GM23338 (cell line): ENCODE measurements around the gene ATP8B4. TPM values are rescaled to one million over a fixed set of nuclear protein-coding genes. Genes with fewer than 3 reads are reported as not detected.

ENCODE experiments used
- ATAC-seq: fragments of 200-7000 bp; cut with Tn5 transposase; 3 replicates; pipeline ENCODE4 v1.9.1; 2020
- DNase-seq: peaks from one replicate; pipeline ENCODE4 v3.0.0-alpha.2; 2015; ENCODE audit warnings: low spot score
- H2AFZ ChIP-seq: fragments of 200-600 bp; sonication (generic); 2 replicates; pipeline ENCODE4 v1.8.0; 2016; ENCODE audit warnings: antibody characterized with exemption, mild to moderate bottlenecking, moderate library complexity
- H3F3A ChIP-seq: fragments of 200-600 bp; sonication (generic); replicated peaks from 2 replicates; pipeline ENCODE4 v1.8.0; 2017; ENCODE audit warnings: antibody characterized with exemption, mixed run types, low read depth
- H3K27ac ChIP-seq: fragments of 200-600 bp; sonication (generic); 2 replicates; pipeline ENCODE4 v1.6.1; 2016; ENCODE audit warnings: low read depth
- H3K27me3 ChIP-seq: fragments of 200-600 bp; sonication (generic); 2 replicates; pipeline ENCODE4 v1.8.0; 2016; ENCODE audit warnings: mild to moderate bottlenecking, mixed run types, moderate library complexity; ENCODE audit not compliant: insufficient read depth
- H3K36me3 ChIP-seq: fragments of 200-600 bp; sonication (generic); 2 replicates; pipeline ENCODE4 v1.8.0; 2016; ENCODE audit warnings: mild to moderate bottlenecking; ENCODE audit not compliant: insufficient read depth
- H3K4me1 ChIP-seq: fragments of 200-600 bp; sonication (generic); 2 replicates; pipeline ENCODE4 v1.8.0; 2016; ENCODE audit warnings: mild to moderate bottlenecking, moderate library complexity; ENCODE audit not compliant: insufficient read depth
- H3K4me2 ChIP-seq: fragments of 200-600 bp; sonication (generic); 2 replicates; pipeline ENCODE4 v1.7.1; 2017; ENCODE audit warnings: mixed run types
- H3K4me3 ChIP-seq: fragments of 200-600 bp; sonication (generic); 2 replicates; pipeline ENCODE4 v1.6.1; 2016; ENCODE audit warnings: mixed run types
- H3K79me2 ChIP-seq: fragments of 200-600 bp; sonication (generic); replicated peaks from 2 replicates; pipeline ENCODE4 v1.8.0; 2017; ENCODE audit warnings: mild to moderate bottlenecking; ENCODE audit not compliant: insufficient read depth
- H3K9me2 ChIP-seq: fragments of 200-600 bp; sonication (generic); 2 replicates; pipeline ENCODE4 v1.8.0; 2017; ENCODE audit not compliant: insufficient read depth
- H4K20me1 ChIP-seq: fragments of 200-600 bp; sonication (generic); replicated peaks from 2 replicates; pipeline ENCODE4 v1.8.0; 2017; ENCODE audit warnings: mild to moderate bottlenecking; ENCODE audit not compliant: insufficient read depth
- H3K27ac Mint-ChIP-seq: 2 replicates; pipeline ENCODE4 v1.8.0; 2020; ENCODE audit warnings: inconsistent platforms, mild to moderate bottlenecking, moderate library complexity, mixed read lengths
- H3K27me3 Mint-ChIP-seq: 3 replicates; pipeline ENCODE4 v1.8.0; 2022; ENCODE audit warnings: low read depth, mild to moderate bottlenecking, moderate library complexity, mixed read lengths, inconsistent platforms; ENCODE audit not compliant: insufficient read depth, poor library complexity
- H3K36me3 Mint-ChIP-seq: 3 replicates; pipeline ENCODE4 v1.8.0; 2021; ENCODE audit warnings: low read depth, mild to moderate bottlenecking, inconsistent platforms, moderate library complexity, mixed read lengths
- H3K4me1 Mint-ChIP-seq: 3 replicates; pipeline ENCODE4 v1.8.0; 2020; ENCODE audit warnings: mild to moderate bottlenecking, inconsistent platforms, mixed read lengths
- H3K4me3 Mint-ChIP-seq: 3 replicates; pipeline ENCODE4 v1.8.0; 2021; ENCODE audit warnings: moderate library complexity, mild to moderate bottlenecking, inconsistent platforms, mixed read lengths
- H3K9me3 Mint-ChIP-seq: 3 replicates; pipeline ENCODE4 v1.8.0; 2020; ENCODE audit warnings: moderate library complexity, mild to moderate bottlenecking, inconsistent platforms, mixed read lengths
- EZH2 ChIP-seq: fragments of 200-600 bp; sonication (generic); IDR thresholded peaks from one replicate; pipeline ENCODE4 v1.8.0; 2017; ENCODE audit warnings: antibody characterized with exemption, mild to moderate bottlenecking, low read depth; ENCODE audit not compliant: unreplicated experiment
- JUNB ChIP-seq: IDR thresholded peaks from one replicate; pipeline ENCODE4 v1.6.1; 2016; ENCODE audit warnings: antibody characterized with exemption; ENCODE audit not compliant: unreplicated experiment
- NANOG ChIP-seq: IDR thresholded peaks from 2 replicates; pipeline ENCODE4 v1.6.1; 2016; ENCODE audit warnings: antibody characterized with exemption, borderline replicate concordance
- REST ChIP-seq: IDR thresholded peaks from one replicate; pipeline ENCODE4 v1.6.1; 2018; ENCODE audit warnings: antibody characterized with exemption; ENCODE audit not compliant: unreplicated experiment
- STAT1 ChIP-seq: IDR thresholded peaks from one replicate; pipeline ENCODE4 v1.6.1; 2016; ENCODE audit warnings: antibody characterized with exemption; ENCODE audit not compliant: unreplicated experiment
- ZNF462 ChIP-seq: fragments of 250-450 bp; sonication (Bioruptor Pico); IDR thresholded peaks from 2 replicates; pipeline ENCODE4 v1.5.0; 2020; ENCODE audit warnings: mild to moderate bottlenecking, moderate library complexity
- polyA plus RNA-seq: library from polyadenylated mRNA; unstranded; fragments of >200 nt; fragmentation: Nextera tagmentation; extraction: Ambion mirVana; gene quantifications from 2 replicates; pipeline ENCODE4 v1.2.1, GENCODE V29; 2016
- total RNA-seq: library from RNA; depleted of rRNA; stranded (reverse); fragments of >200 nt; shearing (Covaris generic); gene quantifications from 2 replicates; pipeline ENCODE4 v1.2.3, GENCODE V29; 2014

The ATP8B4 gene
- total and polyA plus RNA-seq, 2 experiments from 2014 or later: 0.24 TPM; not detected in 1

- TF ChIP-seq ZNF462 (CRISPR knock-in tag): no peak
- no peak for TF ChIP-seq STAT1
- TF ChIP-seq REST: no peak
These were observed 88.6 kb downstream of the ATP8B4 start (continued) for GRCh38 chr15:50030456-50030855.

- Mint-ChIP-seq H3K27me3 (peaks cover 2% of the 10 kb centered on the region), H3K36me3 (no peaks in the 10 kb centered on the region), H3K4me1 (no peaks in the 10 kb centered on the region), H3K9me3 (no peaks in the 10 kb centered on the region; the same call in 2 of the 3 replicates), H3K27ac (no peak overlapping the region), H3K4me3 (no peak overlapping the region)
- no peak overlapping the region; the same call in 1 of the 2 replicates for H2AFZ ChIP-seq
- H3K4me2 ChIP-seq: no peak overlapping the region
- H3K27me3 ChIP-seq: no peaks in the 10 kb centered on the region
- no peak overlapping the region for H3K4me3 ChIP-seq
- no peak for ATAC-seq
- DNase-seq: no peak
- no peaks in the 10 kb centered on the region for H3K4me1 ChIP-seq
- H3K79me2 ChIP-seq: no peaks in the 10 kb centered on the region
- no peaks in the 10 kb centered on the region for H3K36me3 ChIP-seq
- no peaks in the 10 kb centered on the region for H3F3A ChIP-seq
- H4K20me1 ChIP-seq: no peaks in the 10 kb centered on the region
- no peak overlapping the region for H3K27ac ChIP-seq
- H3K9me2 ChIP-seq: peaks cover 6% of the 10 kb centered on the region; the same call in 1 of the 2 replicates
- TF ChIP-seq NANOG: no peak
- no peak for TF ChIP-seq ZNF462 (CRISPR knock-in tag)
- TF ChIP-seq JUNB: no peak
- TF ChIP-seq EZH2: no peak
These were observed 90.7 kb downstream of the ATP8B4 start for GRCh38 chr15:50028326-50028725.
